ENCODE measurements around the gene MAGI1.

The MAGI1 gene

GRCh38 chr3:65376426-65376825 lies 662.3 kb downstream of the MAGI1 start:
- TF ChIP-seq CTCF (IDR thresholded peaks at IDR 0.05; ENCODE audit: borderline replicate concordance, control extremely low read depth, extremely low read depth, insufficient read depth, missing control alignments), result no peak
- DNase-seq (ENCODE audit: low spot score), result no peak
- in situ Hi-C loops (cut with MboI; ENCODE audit: low sequenced_read_pairs, unreplicated experiment), result no loop called here

GRCh38 chr3:65371053-65371452 lies 667.7 kb downstream of the MAGI1 start:
- in situ Hi-C loops (cut with MboI; ENCODE audit: low sequenced_read_pairs, unreplicated experiment), result no loop called here
- no peak for TF ChIP-seq CTCF (IDR thresholded peaks at IDR 0.05; ENCODE audit: borderline replicate concordance, control extremely low read depth, extremely low read depth, insufficient read depth, missing control alignments)
- DNase-seq (ENCODE audit: low spot score), result no peak

- TF ChIP-seq CTCF (IDR thresholded peaks at IDR 0.05; ENCODE audit: borderline replicate concordance, control extremely low read depth, extremely low read depth, insufficient read depth, missing control alignments), result no peak
- DNase-seq (ENCODE audit: low spot score), result no peak
- in situ Hi-C loops (cut with MboI; ENCODE audit: low sequenced_read_pairs, unreplicated experiment), result no loop called here
These were observed 669.9 kb downstream of the MAGI1 start for GRCh38 chr3:65368866-65369265.

GRCh38 chr3:65362688-65363087 lies 676.0 kb downstream of the MAGI1 start:
- no peak for TF ChIP-seq CTCF (IDR thresholded peaks at IDR 0.05; ENCODE audit: borderline replicate concordance, control extremely low read depth, extremely low read depth, insufficient read depth, missing control alignments)
- in situ Hi-C loops (cut with MboI; ENCODE audit: low sequenced_read_pairs, unreplicated experiment), result no loop called here
- DNase-seq (ENCODE audit: low spot score), result no peak

GRCh38 chr3:65361448-65361847 lies 677.3 kb downstream of the MAGI1 start:
- DNase-seq (ENCODE audit: low spot score), result no peak
- in situ Hi-C loops (cut with MboI; ENCODE audit: low sequenced_read_pairs, unreplicated experiment), result no loop called here

GRCh38 chr3:65356331-65357248 lies 682.1 kb downstream of the MAGI1 start:
- peak; percentile 24 for DNase-seq (ENCODE audit: low spot score)
- TF ChIP-seq CTCF (IDR thresholded peaks at IDR 0.05; ENCODE audit: borderline replicate concordance, control extremely low read depth, extremely low read depth, insufficient read depth, missing control alignments), result no peak
- in situ Hi-C loops (cut with MboI; ENCODE audit: low sequenced_read_pairs, unreplicated experiment), result no loop called here

More at GRCh38 chr3:65361448-65361847, 677.3 kb downstream of the MAGI1 start:
- no peak for TF ChIP-seq CTCF (IDR thresholded peaks at IDR 0.05; ENCODE audit: borderline replicate concordance, control extremely low read depth, extremely low read depth, insufficient read depth, missing control alignments)

All from GM13976 (cell line).